H1 (cell line): ENCODE data around the gene KLRF1. TPM values are rescaled to one million over a fixed set of nuclear protein-coding genes. Genes with fewer than 3 reads are reported as not detected.

ENCODE experiments used
- CTCF ChIA-PET: fragments of 300-600 bp; sonication (Branson Sonifier 250); formaldehyde crosslinking; loops from one replicate; lab custom pipeline; 2021; ENCODE audit not compliant: partially characterized antibody; lab: Charles Lee
- POLR2A ChIA-PET: fragments of 300-600 bp; sonication (Branson Sonifier 250); formaldehyde crosslinking; loops from one replicate; lab custom pipeline; 2021; ENCODE audit warnings: inconsistent platforms; ENCODE audit not compliant: partially characterized antibody; lab: Charles Lee
- DNase-seq, 2 experiments: peaks; one replicate each; pipeline versions ENCODE4 v3.0.0 to v3.0.0-alpha.2; 2010 to 2022; ENCODE audit warnings: low spot score in 2 of 2, low read depth in 1 of 2, mixed read lengths in 1 of 2
- FAIRE-seq: peaks from 2 replicates; lab custom pipeline; 2011; peaks lifted over from hg19 to GRCh38; lab: Jason Lieb, UNC
- H2AFZ ChIP-seq: 2 replicates; pipeline ENCODE4 v1.8.1; 2012; ENCODE audit warnings: low read length, inconsistent platforms
- H2AK5ac ChIP-seq: 2 replicates; pipeline ENCODE4 v1.6.1; 2013; ENCODE audit warnings: low read depth, low read length
- H2BK120ac ChIP-seq: replicated peaks from 2 replicates; pipeline ENCODE3; 2013; ENCODE audit warnings: low read depth, low read length, inconsistent platforms
- H2BK12ac ChIP-seq: 2 replicates; pipeline ENCODE4 v1.6.1; 2013; ENCODE audit warnings: low read depth, low read length
- H2BK15ac ChIP-seq: 2 replicates; pipeline ENCODE4 v1.6.1; 2013; ENCODE audit warnings: low read length
- H2BK20ac ChIP-seq: 2 replicates; pipeline ENCODE4 v1.6.1; 2013; ENCODE audit warnings: low read length
- H2BK5ac ChIP-seq: 2 replicates; pipeline ENCODE4 v1.6.1; 2013; ENCODE audit warnings: low read depth, low read length
- H3K14ac ChIP-seq: 2 replicates; pipeline ENCODE4 v1.6.1; 2013; ENCODE audit warnings: inconsistent platforms; ENCODE audit not compliant: insufficient read length
- H3K18ac ChIP-seq: 2 replicates; pipeline ENCODE4 v1.6.1; 2013; ENCODE audit warnings: low read length; ENCODE audit errors: extremely low read depth
- H3K23ac ChIP-seq: 2 replicates; pipeline ENCODE4 v1.6.1; 2013; ENCODE audit warnings: inconsistent platforms; ENCODE audit not compliant: insufficient read length
- H3K23me2 ChIP-seq: 2 replicates; pipeline ENCODE4 v1.6.1; 2013; ENCODE audit warnings: low read depth, low read length
- H3K27ac ChIP-seq: 2 replicates; pipeline ENCODE4 v1.6.1; 2011; ENCODE audit warnings: low read depth, low read length, inconsistent platforms
- H3K27me3 ChIP-seq, 4 experiments: replicated peaks in 1 of 4; 1 replicate in 1 of 4; 2 replicates in 3 of 4; pipeline versions ENCODE4 v1.6.1 to v1.8.1; 2011 to 2013; ENCODE audit warnings: low read length in 3 of 4, mild to moderate bottlenecking in 3 of 4, inconsistent platforms in 2 of 4, mixed read lengths in 2 of 4, moderate library complexity in 1 of 4; ENCODE audit not compliant: control insufficient read depth in 3 of 4, insufficient read depth in 3 of 4; ENCODE audit errors: extremely low read depth in 1 of 4
- H3K36me3 ChIP-seq, 4 experiments: 2 replicates each; pipeline versions ENCODE4 v1.6.1 to v1.8.1; 2011 to 2013; ENCODE audit warnings: mild to moderate bottlenecking in 4 of 4, low read length in 3 of 4, moderate library complexity in 2 of 4, control low read depth in 1 of 4, inconsistent platforms in 1 of 4; ENCODE audit not compliant: insufficient read depth in 4 of 4, control insufficient read depth in 2 of 4
- H3K4ac ChIP-seq: replicated peaks from 2 replicates; pipeline ENCODE3; 2013; ENCODE audit warnings: low read length, low read depth, mixed read lengths, inconsistent platforms; ENCODE audit not compliant: insufficient read length
- H3K4me1 ChIP-seq, 4 experiments: replicated peaks in 1 of 4; 1 replicate in 1 of 4; 2 replicates in 3 of 4; pipeline versions ENCODE4 v1.6.1 to v1.8.1; 2011 to 2013; ENCODE audit warnings: low read length in 3 of 4, inconsistent platforms in 2 of 4, mixed read lengths in 1 of 4; ENCODE audit not compliant: insufficient read depth in 4 of 4, control insufficient read depth in 3 of 4
- H3K4me2 ChIP-seq, 2 experiments: 2 replicates each; pipeline versions ENCODE4 v1.6.1 to v1.8.1; 2011 to 2013; ENCODE audit warnings: low read depth in 2 of 2, low read length in 2 of 2, control low read depth in 1 of 2, inconsistent platforms in 1 of 2, mild to moderate bottlenecking in 1 of 2; ENCODE audit not compliant: insufficient read depth in 1 of 2
- H3K4me3 ChIP-seq, 4 experiments: fragments of 200-600, 300-600 bp in 1 of 4; sonication (generic), shearing (Covaris generic), sonication (Bioruptor Twin) in 1 of 4; 2 replicates each; pipeline versions ENCODE4 v1.5.1 to v1.8.1; 2011 to 2016; ENCODE audit warnings: low read length in 4 of 4, low read depth in 3 of 4, control low read depth in 2 of 4, inconsistent platforms in 2 of 4, mild to moderate bottlenecking in 2 of 4, mixed read lengths in 1 of 4, moderate library complexity in 1 of 4; ENCODE audit not compliant: insufficient read depth in 2 of 4; ENCODE audit errors: extremely low read depth in 1 of 4
- H3K56ac ChIP-seq: replicated peaks from 2 replicates; pipeline ENCODE3; 2013; ENCODE audit warnings: low read depth, mild to moderate bottlenecking, mixed read lengths, low read length, inconsistent platforms; ENCODE audit not compliant: insufficient read length
- H3K79me1 ChIP-seq: 2 replicates; pipeline ENCODE4 v1.6.1; 2013; ENCODE audit warnings: low read depth, low read length, control low read depth
- H3K79me2 ChIP-seq, 2 experiments: 2 replicates each; pipeline versions ENCODE4 v1.6.1 to v1.8.1; 2012 to 2013; ENCODE audit warnings: low read length in 2 of 2, mild to moderate bottlenecking in 2 of 2, inconsistent platforms in 1 of 2; ENCODE audit not compliant: insufficient read depth in 2 of 2, control insufficient read depth in 1 of 2
- H3K9ac ChIP-seq, 4 experiments: replicated peaks in 1 of 4; 1 replicate in 1 of 4; 2 replicates in 3 of 4; pipeline versions ENCODE4 v1.6.1 to v1.8.1; 2011 to 2013; ENCODE audit warnings: low read depth in 3 of 4, low read length in 3 of 4, control low read depth in 2 of 4, mild to moderate bottlenecking in 2 of 4, moderate library complexity in 2 of 4, inconsistent platforms in 1 of 4; ENCODE audit errors: extremely low read depth in 1 of 4
- H3K9me3 ChIP-seq, 2 experiments: 2 replicates each; pipeline versions ENCODE4 v1.6.1 to v1.8.1; 2012 to 2013; ENCODE audit warnings: mild to moderate bottlenecking in 2 of 2, moderate library complexity in 2 of 2, control low read depth in 1 of 2, inconsistent platforms in 1 of 2, low read depth in 1 of 2, low read length in 1 of 2, mixed read lengths in 1 of 2; ENCODE audit not compliant: insufficient read depth in 2 of 2
- H4K20me1 ChIP-seq, 2 experiments: replicated peaks in 1 of 2; 2 replicates each; pipeline versions ENCODE3 to v1.8.1; 2011 to 2013; ENCODE audit warnings: inconsistent platforms in 2 of 2, low read length in 2 of 2, mild to moderate bottlenecking in 1 of 2; ENCODE audit not compliant: insufficient read depth in 2 of 2, control insufficient read depth in 1 of 2
- H4K5ac ChIP-seq: 2 replicates; pipeline ENCODE4 v1.6.1; 2013; ENCODE audit warnings: low read length, low read depth, mixed read lengths, inconsistent platforms; ENCODE audit not compliant: insufficient read length
- H4K8ac ChIP-seq: 2 replicates; pipeline ENCODE4 v1.8.0; 2013; ENCODE audit warnings: mild to moderate bottlenecking, moderate library complexity, low read length, inconsistent platforms; ENCODE audit not compliant: insufficient read depth; ENCODE audit errors: extremely low read depth
- H4K91ac ChIP-seq: replicated peaks from 2 replicates; pipeline ENCODE3; 2013; ENCODE audit warnings: low read length, mixed read lengths, inconsistent platforms; ENCODE audit not compliant: insufficient read length
- ZNF274 ChIP-seq: IDR thresholded peaks from 2 replicates; pipeline ENCODE4 v1.7.0; 2012; ENCODE audit warnings: low read length, borderline replicate concordance; ENCODE audit errors: extremely low read depth
- WGBS, 2 experiments: shearing (Covaris generic) in 1 of 2; methylation state at CpG; one replicate each; pipeline versions ENCODE4 v1.1.6 to v1.1.7; 2013 to 2015; ENCODE audit warnings: low lambda C conversion rate in 2 of 2, mixed read lengths in 2 of 2, inconsistent platforms in 1 of 2, low coverage in 1 of 2, missing lambda C conversion rate in 1 of 2; ENCODE audit not compliant: insufficient replicate concordance in 2 of 2, insufficient coverage in 1 of 2, insufficient read length in 1 of 2; ENCODE audit errors: extremely low coverage in 1 of 2, missing lambda C conversion rate in 1 of 2; 5-methylcytosine and 5-hydroxymethylcytosine counted together
- polyA plus RNA-seq, 7 experiments: library from polyadenylated mRNA; depleted of rRNA in 3 of 7; stranded (reverse) in 5 of 7; unstranded in 2 of 7; fragments of >200 nt in 5 of 7; fragments of 200-250 nt in 2 of 7; gene quantifications; 1 replicate in 5 of 7; 2 replicates in 1 of 7; 4 replicates in 1 of 7; pipeline versions ENCODE4 v1.2.1 to v1.2.3, GENCODE V29; 2011 to 2013; ENCODE audit warnings: missing spikeins in 2 of 7, mixed read lengths in 2 of 7
- total RNA-seq: library from RNA; stranded (reverse); fragmentation: NEBNext Ultra II Directional; extraction: Animal tissue kit (Norgen Biotek cat#: 25700); gene quantifications from 2 replicates; pipeline ENCODE4 v1.2.1, GENCODE V29; 2021

KLRF1 gene
- total and polyA plus RNA-seq, 2 of the 8 experiments (the other 6 are each of a cell fraction or from before 2014, with no cell fraction given), result not detected

- H2BK120ac ChIP-seq, result no peak overlapping the region
- WGBS, 2 experiments, result 94% methylated on average over 2 of the region's 2 CpGs; no CpG with 5 or more reads in 1 of the 2 experiments
- H3K79me2 ChIP-seq, result no peaks in the 10 kb centered on the region
- H3K4ac ChIP-seq, result no peak overlapping the region
- no peak overlapping the region for H4K91ac ChIP-seq
- H3K36me3 ChIP-seq, result no peaks in the 10 kb centered on the region
- H3K23ac ChIP-seq, result peak overlapping the region; percentile 87
- no peaks in the 10 kb centered on the region for H4K20me1 ChIP-seq
- CTCF ChIA-PET, result interaction anchor here (1.4 to 1.5 kb wide), 2 partner anchors 38 to 101 kb away, joined by 4 read pairs; no protein-coding TSS in a partner anchor
- H3K79me1 ChIP-seq, result no peaks in the 10 kb centered on the region
- FAIRE-seq (no peak), DNase-seq (no peak)
- no peak overlapping the region for H3K4me2 ChIP-seq
- no peak overlapping the region; the same call in 1 of the 2 replicates for H3K18ac ChIP-seq
- no peaks in the 10 kb centered on the region for H3K9me3 ChIP-seq
- H3K27me3 ChIP-seq, result no peaks in the 10 kb centered on the region
- no peak overlapping the region for H3K9ac ChIP-seq
- no peak overlapping the region for H2AFZ ChIP-seq
- POLR2A ChIA-PET, result no interaction called here
- H3K23me2 ChIP-seq, result no peaks in the 10 kb centered on the region
- H2BK15ac ChIP-seq, result no peak overlapping the region
- H3K56ac ChIP-seq, result no peak overlapping the region
- no peak overlapping the region for H2BK20ac ChIP-seq
- H2BK12ac ChIP-seq, result no peak overlapping the region
- no peak overlapping the region for H4K5ac ChIP-seq
- H3K14ac ChIP-seq, result no peak overlapping the region
- H3K4me3 ChIP-seq, result no peak overlapping the region
- no peak overlapping the region for H4K8ac ChIP-seq
- no peak overlapping the region for H3K27ac ChIP-seq
- no peak overlapping the region for H2AK5ac ChIP-seq
- H3K4me1 ChIP-seq, result no peaks in the 10 kb centered on the region
- no peak overlapping the region for H2BK5ac ChIP-seq
- TF ChIP-seq ZNF274, result no peak
Measured at GRCh38 chr12:9851927-9852326, 24.6 kb downstream of the KLRF1 start.
